ENCODE measurements around the gene CLCNKB.
"Not testable (repeated sequence)": the region's sequence is repeated elsewhere in the genome, so short reads cannot be mapped to it uniquely, and the experiment has no call there.

- TF ChIP-seq, protein P1, sequence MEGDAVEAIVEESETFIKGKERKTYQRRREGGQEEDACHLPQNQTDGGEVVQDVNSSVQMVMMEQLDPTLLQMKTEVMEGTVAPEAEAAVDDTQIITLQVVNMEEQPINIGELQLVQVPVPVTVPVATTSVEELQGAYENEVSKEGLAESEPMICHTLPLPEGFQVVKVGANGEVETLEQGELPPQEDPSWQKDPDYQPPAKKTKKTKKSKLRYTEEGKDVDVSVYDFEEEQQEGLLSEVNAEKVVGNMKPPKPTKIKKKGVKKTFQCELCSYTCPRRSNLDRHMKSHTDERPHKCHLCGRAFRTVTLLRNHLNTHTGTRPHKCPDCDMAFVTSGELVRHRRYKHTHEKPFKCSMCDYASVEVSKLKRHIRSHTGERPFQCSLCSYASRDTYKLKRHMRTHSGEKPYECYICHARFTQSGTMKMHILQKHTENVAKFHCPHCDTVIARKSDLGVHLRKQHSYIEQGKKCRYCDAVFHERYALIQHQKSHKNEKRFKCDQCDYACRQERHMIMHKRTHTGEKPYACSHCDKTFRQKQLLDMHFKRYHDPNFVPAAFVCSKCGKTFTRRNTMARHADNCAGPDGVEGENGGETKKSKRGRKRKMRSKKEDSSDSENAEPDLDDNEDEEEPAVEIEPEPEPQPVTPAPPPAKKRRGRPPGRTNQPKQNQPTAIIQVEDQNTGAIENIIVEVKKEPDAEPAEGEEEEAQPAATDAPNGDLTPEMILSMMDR (IDR thresholded peaks at IDR 0.05): not testable (repeated sequence)
- not testable (repeated sequence) for TF ChIP-seq POLR2A (IDR thresholded peaks at IDR 0.05)
Observed at GRCh38 chr1:16036461-16036860, 7.1 kb upstream of the CLCNKB start.
